HG03064 (cell line): Measurements from ENCODE around the gene ZCCHC14.
"Not testable (repeated sequence)": the region's sequence is repeated elsewhere in the genome, so short reads cannot be mapped to it uniquely, and the experiment has no call there.

Source experiments
- ATAC-seq: cut with Tn5 transposase; IDR thresholded peaks from one replicate; pipeline ENCODE4 v1.9.1; 2021; ENCODE audit warnings: low read depth; ENCODE audit not compliant: unreplicated experiment

ZCCHC14 gene

GRCh38 chr16:87498324-87499188 lies 5.7 kb upstream of the ZCCHC14 start:
- ATAC-seq = no peak

- not testable (repeated sequence) for ATAC-seq
Measured at GRCh38 chr16:87497767-87498290, 5.0 kb upstream of the ZCCHC14 start.

DNA sequence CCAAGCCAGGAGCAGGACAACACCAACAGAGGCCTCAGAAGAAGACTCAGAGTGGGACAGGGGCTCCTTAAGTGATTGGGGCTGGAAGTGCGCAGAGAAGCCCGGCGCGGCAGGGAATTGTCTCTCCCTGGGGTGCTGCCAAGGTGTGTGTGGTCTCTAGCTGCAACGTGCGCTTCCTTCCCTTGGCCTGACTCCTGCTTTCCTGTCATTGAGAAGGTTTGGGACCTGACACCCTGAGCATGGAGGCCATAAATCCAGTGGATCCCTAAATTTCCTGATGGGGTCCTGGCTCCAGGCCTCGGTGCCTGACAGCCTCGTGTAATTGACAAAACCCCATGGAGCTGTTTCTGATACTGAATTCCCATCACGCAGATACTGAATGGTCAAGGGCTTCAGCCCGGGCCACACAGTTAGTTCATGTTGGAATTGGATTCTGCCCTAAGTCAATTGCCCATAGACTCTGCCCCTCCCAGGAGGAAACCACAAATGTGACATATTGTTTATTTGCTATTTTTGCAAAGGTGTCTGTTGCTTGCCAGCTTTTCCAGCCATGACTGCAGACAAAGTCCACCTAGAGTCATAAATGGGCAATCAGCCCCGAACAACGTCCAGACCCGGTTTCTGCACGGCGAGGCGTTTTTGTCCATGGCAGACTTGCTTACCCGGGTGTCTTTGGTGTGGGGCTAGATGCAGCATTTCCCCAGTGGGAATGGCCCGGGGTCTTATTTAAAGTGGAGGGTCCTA lies 4.4 kb upstream of the ZCCHC14 start:
- ATAC-seq = not testable (repeated sequence)

DNA sequence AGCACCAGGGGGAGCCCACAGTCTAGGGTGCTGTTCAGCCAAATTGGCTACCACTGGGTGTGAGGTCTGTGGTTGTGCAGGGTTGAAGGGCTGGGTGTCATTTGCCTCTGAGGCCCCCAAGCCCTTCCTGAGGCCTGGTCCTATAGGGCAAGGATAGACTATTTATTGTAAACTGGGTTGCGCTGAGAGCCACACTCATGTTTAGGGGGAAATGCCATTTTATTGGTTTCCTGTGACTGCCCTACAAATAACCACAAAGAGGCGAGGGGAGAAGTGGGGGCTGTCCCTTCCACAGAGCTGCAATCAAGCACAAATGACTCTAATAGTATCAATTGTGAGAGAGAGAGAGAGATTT lies 3.6 kb upstream of the ZCCHC14 start:
- ATAC-seq = no peak

GRCh38 chr16:87495578-87496446 lies 3.0 kb upstream of the ZCCHC14 start:
- ATAC-seq = no peak

DNA sequence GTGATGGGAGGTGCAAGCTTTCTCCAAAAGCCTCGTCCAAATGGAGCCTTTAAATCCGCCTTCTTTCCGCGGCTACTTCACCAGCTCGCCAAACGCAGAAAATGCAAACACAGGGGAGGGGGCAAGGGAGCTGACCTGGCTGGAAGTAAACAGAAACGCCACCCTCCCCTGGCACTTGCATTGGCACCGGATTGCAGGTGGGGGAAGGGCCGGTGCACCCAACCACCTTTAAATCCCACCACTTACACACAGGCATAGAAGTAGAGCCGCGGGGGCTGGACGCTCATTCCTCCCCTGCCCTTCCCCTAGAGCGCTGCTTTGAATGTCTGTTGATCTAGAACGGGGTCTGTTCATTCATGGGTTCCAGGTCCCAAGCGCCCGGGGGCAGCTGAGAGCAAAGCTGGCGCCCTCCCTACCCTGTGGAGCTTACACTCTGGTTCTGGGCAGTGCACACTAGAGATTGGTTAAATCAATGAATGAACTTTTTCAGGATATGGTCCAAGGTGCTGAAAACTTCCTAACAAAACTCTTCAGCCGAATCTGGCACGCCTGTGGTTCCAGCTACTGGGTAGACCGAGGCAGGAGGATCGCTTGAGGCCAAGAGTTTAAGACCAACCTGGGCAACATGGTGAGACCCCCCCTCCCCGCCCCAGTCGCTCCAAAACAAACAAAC lies 920 bp upstream of the ZCCHC14 start:
- no peak for ATAC-seq

- no peak for ATAC-seq
Measured at GRCh38 chr16:87492291-87492630, 563 bp downstream of the ZCCHC14 start.

GRCh38 chr16:87491522-87492290 lies 1.1 kb downstream of the ZCCHC14 start:
- no peak for ATAC-seq

- ATAC-seq = not testable (repeated sequence)
Measured at GRCh38 chr16:87490799-87491521, 1.9 kb downstream of the ZCCHC14 start.

DNA sequence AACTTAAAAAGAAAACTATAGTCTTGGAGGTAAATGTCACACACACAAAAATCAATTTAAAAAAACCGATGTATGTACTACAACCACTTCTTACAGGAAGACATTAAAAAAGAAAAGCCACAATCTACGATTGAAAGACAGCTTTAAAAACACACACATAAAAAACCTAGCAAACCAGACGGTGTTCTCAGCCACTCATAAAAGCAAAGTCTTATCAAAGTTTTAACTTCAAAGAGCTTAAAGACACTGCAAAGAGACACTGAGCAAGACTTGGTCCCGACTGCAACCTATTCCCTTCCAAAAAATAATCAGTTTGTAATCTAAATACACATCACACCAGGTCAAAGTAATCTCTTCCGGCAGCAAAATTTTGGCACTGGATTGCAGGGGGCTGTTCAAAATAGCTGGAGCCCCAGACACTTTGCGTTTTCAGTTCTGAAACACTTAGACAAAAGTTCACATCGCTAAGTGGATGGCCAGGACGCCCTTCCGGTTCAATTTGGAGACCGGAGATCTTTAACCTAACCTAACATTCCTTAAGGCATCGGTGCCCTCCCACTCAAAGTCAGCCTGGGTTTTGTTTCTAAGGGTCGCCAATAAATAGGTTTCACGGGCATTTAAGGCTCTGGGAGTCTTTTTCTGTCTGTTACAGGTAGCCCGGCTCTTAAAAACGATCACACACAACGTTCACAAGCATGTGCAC lies 2.6 kb downstream of the ZCCHC14 start:
- no peak for ATAC-seq

GRCh38 chr16:87489434-87490045 lies 3.3 kb downstream of the ZCCHC14 start:
- ATAC-seq = no peak

GRCh38 chr16:87488960-87489359 lies 3.9 kb downstream of the ZCCHC14 start:
- not testable (repeated sequence) for ATAC-seq

GRCh38 chr16:87487361-87487924 lies 5.4 kb downstream of the ZCCHC14 start:
- no peak for ATAC-seq

GRCh38 chr16:87486713-87487247 lies 6.0 kb downstream of the ZCCHC14 start:
- no peak for ATAC-seq

DNA sequence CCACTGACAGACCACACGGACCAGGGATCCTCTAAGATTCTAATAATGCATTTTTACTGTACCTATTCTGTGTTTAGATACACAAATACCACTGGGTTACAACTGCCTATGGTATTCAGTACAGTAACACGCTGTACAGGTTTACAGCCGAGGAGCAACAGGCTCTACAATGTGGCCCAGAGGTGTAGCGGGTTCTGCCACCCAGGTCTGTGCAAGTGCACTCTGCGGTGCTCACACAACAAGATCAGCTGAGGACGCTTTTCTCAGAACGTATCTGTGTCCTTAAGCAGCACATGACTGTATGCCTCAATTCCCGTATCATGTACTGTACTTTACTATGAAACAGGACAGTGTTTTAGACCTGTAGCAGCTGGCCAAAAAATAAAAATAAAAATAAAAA lies 6.5 kb downstream of the ZCCHC14 start:
- ATAC-seq = no peak

DNA sequence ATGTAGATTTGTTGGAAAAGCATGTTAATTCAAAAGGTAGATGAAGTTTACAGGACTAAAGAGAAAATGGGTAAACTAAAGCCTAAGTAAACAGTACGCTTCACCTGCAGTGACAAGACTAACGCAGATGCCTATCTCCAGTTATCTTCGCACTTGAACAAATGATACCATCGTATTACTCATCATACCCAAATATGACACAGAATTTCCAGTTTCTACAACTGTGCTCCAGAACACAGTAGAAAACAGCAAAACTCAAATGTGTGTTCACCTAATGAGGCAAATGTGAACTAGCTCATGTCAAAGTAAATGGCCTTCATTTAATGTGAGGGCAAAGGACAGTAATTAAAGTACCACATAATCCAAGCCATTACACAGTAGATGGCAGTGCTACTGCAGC lies 7.0 kb downstream of the ZCCHC14 start:
- ATAC-seq = not testable (repeated sequence)
